Spleen (tissue), 7 donors: ENCODE data around the gene KRTAP1-4.

Experiments
- CTCF ChIP-seq, 11 experiments: fragments of 200-600 bp in 7 of 11; fragments of 450-650 bp in 4 of 11; sonication (generic) in 4 of 11; IDR thresholded peaks in 8 of 11; conservative IDR thresholded peaks in 3 of 11; 1 replicate in 7 of 11; 2 replicates in 4 of 11; pipeline versions ENCODE4 v1.4.0 to v1.8.0; 2016 to 2021; ENCODE audit warnings: antibody characterized with exemption in 11 of 11, inconsistent platforms in 4 of 11, mild to moderate bottlenecking in 1 of 11
- POLR2A ChIP-seq, 3 donors: fragments of 450-650 bp; IDR thresholded peaks; one replicate each; pipeline ENCODE4 v1.5.1; 2017; ENCODE audit warnings: antibody characterized with exemption in 3 of 3, mild to moderate bottlenecking in 1 of 3
- donor health status: DM: no; HTN: no; CAD: no; lungs with moderate emphysema.
- donor health status: DM: no; HTN: no; CAD: no.
- donor health status: DM: no; HTN: no; CAD: no.

- TF ChIP-seq CTCF (IDR thresholded peaks at IDR 0.05 in 8 of 11, conservative IDR thresholded peaks at IDR 0.05 in 3 of 11) (no peak), POLR2A (IDR thresholded peaks at IDR 0.05) (no peak)
Measured at GRCh38 chr17:41067281-41067680, 37.3 kb upstream of the KRTAP1-4 start.
